ENCODE results near the gene P2RX2.

DNA sequence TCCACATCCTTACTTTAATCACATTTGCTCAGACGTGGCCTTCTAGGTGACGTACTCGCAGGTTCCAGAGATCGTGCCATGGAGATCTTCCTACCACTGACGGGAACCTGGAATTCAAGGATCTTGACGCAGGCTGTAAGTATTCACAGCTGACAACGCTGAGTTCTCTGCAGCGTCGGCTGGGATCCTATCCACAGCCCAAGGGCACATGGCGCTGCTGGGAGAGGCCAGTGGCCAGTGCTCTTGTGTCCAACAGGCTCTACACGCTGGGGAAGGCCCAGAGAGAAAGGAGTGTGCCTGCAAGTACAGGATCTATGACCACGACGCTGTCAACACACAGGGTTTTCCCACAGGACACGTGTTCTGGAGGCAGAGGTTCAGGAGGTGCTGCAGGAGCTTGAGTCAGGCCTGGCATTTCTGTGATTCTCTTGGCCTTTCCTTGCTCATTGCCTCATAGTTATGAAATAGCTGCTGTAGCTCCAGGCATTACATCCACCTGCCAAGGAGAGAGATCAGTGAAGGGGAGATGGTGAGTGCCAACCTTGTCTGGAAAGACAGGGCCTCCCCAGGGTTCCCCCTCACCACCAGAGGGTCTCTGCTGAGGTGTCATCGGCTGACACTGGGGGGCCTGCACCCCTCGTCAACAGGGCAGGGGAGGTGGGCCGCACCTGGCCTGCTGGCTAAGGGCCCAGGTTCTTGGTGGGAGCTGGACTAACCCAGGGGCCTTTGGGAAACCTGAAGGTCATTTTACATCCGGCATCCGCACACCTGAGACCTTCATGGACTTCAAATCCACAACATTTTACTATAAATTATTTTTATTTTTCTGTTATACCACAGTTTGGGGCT is 29.5 kb upstream of the P2RX2 start:
- TF ChIP-seq EZH2 (IDR thresholded peaks at IDR 0.05; ENCODE audit: insufficient read depth, low read length): no peak
- TF ChIP-seq, protein P1, sequence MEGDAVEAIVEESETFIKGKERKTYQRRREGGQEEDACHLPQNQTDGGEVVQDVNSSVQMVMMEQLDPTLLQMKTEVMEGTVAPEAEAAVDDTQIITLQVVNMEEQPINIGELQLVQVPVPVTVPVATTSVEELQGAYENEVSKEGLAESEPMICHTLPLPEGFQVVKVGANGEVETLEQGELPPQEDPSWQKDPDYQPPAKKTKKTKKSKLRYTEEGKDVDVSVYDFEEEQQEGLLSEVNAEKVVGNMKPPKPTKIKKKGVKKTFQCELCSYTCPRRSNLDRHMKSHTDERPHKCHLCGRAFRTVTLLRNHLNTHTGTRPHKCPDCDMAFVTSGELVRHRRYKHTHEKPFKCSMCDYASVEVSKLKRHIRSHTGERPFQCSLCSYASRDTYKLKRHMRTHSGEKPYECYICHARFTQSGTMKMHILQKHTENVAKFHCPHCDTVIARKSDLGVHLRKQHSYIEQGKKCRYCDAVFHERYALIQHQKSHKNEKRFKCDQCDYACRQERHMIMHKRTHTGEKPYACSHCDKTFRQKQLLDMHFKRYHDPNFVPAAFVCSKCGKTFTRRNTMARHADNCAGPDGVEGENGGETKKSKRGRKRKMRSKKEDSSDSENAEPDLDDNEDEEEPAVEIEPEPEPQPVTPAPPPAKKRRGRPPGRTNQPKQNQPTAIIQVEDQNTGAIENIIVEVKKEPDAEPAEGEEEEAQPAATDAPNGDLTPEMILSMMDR (IDR thresholded peaks at IDR 0.05; ENCODE audit: insufficient read depth, low read depth, low read length): no peak

Measured in astrocyte (in vitro differentiated cells and primary cell).